ENCODE results near the gene ACBD6. TPM values are rescaled to one million over a fixed set of nuclear protein-coding genes. Genes with fewer than 3 reads are reported as not detected.

Gene ACBD6
- total RNA-seq, 4 donors from 2014 or later = 31.3 to 43.1 (median 36.9) TPM

GRCh38 chr1:180504186-180504585 is 1.8 kb upstream of the ACBD6 start:
- TF ChIP-seq POLR2A (IDR thresholded peaks at IDR 0.05) (no peak), CTCF (IDR thresholded peaks at IDR 0.05) (no peak)
- H3K4me3 ChIP-seq (ENCODE audit: low read depth, poor library complexity, severe bottlenecking) = no peak overlapping the region
- no peak for DNase-seq (ENCODE audit: low spot score in 2 of 2)
- WGBS, 2 donors = 85 to 86% methylated on average over 3 of the region's 3 CpGs
- intact Hi-C loops (cut with DNase I; ENCODE audit: low total_unique reads) = loop anchor here (10.0 kb wide), 1 partner anchor 131 kb away; the partner anchor contains the start of gene XPR1

- intact Hi-C loops (cut with DNase I; ENCODE audit: low total_unique reads) = loop anchor here (10.0 kb wide), 1 partner anchor 131 kb away; the partner anchor contains the start of gene XPR1
- no peak for TF ChIP-seq CTCF (IDR thresholded peaks at IDR 0.05)
- TF ChIP-seq POLR2A (IDR thresholded peaks at IDR 0.05) = no peak
- DNase-seq (ENCODE audit: low spot score in 2 of 2) = no peak
- 18% methylated on average over 8 of the region's 8 CpGs for WGBS, 2 donors
- peak overlapping the region; percentile 84 for H3K4me3 ChIP-seq (ENCODE audit: low read depth, poor library complexity, severe bottlenecking)
These were observed 994 bp upstream of the ACBD6 start for GRCh38 chr1:180503280-180503862.

- no peak for DNase-seq (ENCODE audit: low spot score in 2 of 2)
- intact Hi-C loops (cut with DNase I; ENCODE audit: low total_unique reads) = loop anchor here (10.0 kb wide), 1 partner anchor 133 kb away; the partner anchor contains the start of gene XPR1
- TF ChIP-seq CTCF (IDR thresholded peaks at IDR 0.05) (no peak), POLR2A (IDR thresholded peaks at IDR 0.05) (no peak)
These were observed 464 bp downstream of the ACBD6 start for GRCh38 chr1:180501865-180502360.

GRCh38 chr1:180500689-180501088 is 1.7 kb downstream of the ACBD6 start:
- no peak overlapping the region for H3K4me3 ChIP-seq (ENCODE audit: low read depth, poor library complexity, severe bottlenecking)
- DNase-seq (ENCODE audit: low spot score in 2 of 2) = no peak
- WGBS, 2 donors = 67 to 72% methylated on average over 2 of the region's 2 CpGs
- TF ChIP-seq CTCF (IDR thresholded peaks at IDR 0.05) (no peak), POLR2A (IDR thresholded peaks at IDR 0.05) (no peak)
- intact Hi-C loops (cut with DNase I; ENCODE audit: low total_unique reads) = loop anchor here (10.0 kb wide), 1 partner anchor 134 kb away; the partner anchor contains the start of gene XPR1

More at GRCh38 chr1:180501865-180502360, 464 bp downstream of the ACBD6 start:
- WGBS, 2 donors = 1% methylated on average over 18 of the region's 18 CpGs
- peak overlapping the region; percentile 84 for H3K4me3 ChIP-seq (ENCODE audit: low read depth, poor library complexity, severe bottlenecking)

GRCh38 chr1:180498594-180498993 is 3.8 kb downstream of the ACBD6 start:
- no peak for DNase-seq (ENCODE audit: low spot score in 2 of 2)
- TF ChIP-seq POLR2A (IDR thresholded peaks at IDR 0.05) = no peak
- TF ChIP-seq CTCF (IDR thresholded peaks at IDR 0.05) = no peak
- no peak overlapping the region for H3K4me3 ChIP-seq (ENCODE audit: low read depth, poor library complexity, severe bottlenecking)
- intact Hi-C loops (cut with DNase I; ENCODE audit: low total_unique reads) = no loop called here
- 91 to 100% methylated on average over 4 of the region's 4 CpGs for WGBS, 2 donors

All from lower leg skin (tissue), 4 donors.